ENCODE results near the gene SMAD7. TPM values are rescaled to one million over a fixed set of nuclear protein-coding genes. Genes with fewer than 3 reads are reported as not detected.
A peak's percentile ranks its signal among the peaks of the same experiment; 100 is the strongest.

Gene SMAD7
- total and polyA plus RNA-seq, 4 donors: 11.8 to 58.8 (median 35.8) TPM

- peaks cover 0 to 25% (median 14%) of the 10 kb centered on the region in 5 donors for H3K4me1 ChIP-seq (ENCODE audit: control insufficient read depth in 5 of 5, insufficient read depth in 5 of 5, low read length in 5 of 5)
- H3K27me3 ChIP-seq (ENCODE audit: control insufficient read depth in 3 of 3, insufficient read depth in 3 of 3, low read length in 2 of 3): no peaks in the 10 kb centered on the region
- ATAC-seq (ENCODE audit: insufficient read depth, low FRiP score): no peak
- H3K9ac ChIP-seq (ENCODE audit: insufficient read depth in 1 of 2, low read length in 2 of 2): peak overlapping the region in 1 of 2 donors; percentile 11
- WGBS, 2 donors: 75 to 89% methylated on average over 10 of the region's 10 CpGs
- H3K27ac ChIP-seq (ENCODE audit: low read depth in 1 of 2, low read length in 1 of 2): no peak overlapping the region
- no peak overlapping the region for H3K4me3 ChIP-seq
- H3K36me3 ChIP-seq (ENCODE audit: control insufficient read depth in 4 of 4, insufficient read depth in 4 of 4, low read length in 4 of 4): no peaks in the 10 kb centered on the region
- TF ChIP-seq, protein P1, sequence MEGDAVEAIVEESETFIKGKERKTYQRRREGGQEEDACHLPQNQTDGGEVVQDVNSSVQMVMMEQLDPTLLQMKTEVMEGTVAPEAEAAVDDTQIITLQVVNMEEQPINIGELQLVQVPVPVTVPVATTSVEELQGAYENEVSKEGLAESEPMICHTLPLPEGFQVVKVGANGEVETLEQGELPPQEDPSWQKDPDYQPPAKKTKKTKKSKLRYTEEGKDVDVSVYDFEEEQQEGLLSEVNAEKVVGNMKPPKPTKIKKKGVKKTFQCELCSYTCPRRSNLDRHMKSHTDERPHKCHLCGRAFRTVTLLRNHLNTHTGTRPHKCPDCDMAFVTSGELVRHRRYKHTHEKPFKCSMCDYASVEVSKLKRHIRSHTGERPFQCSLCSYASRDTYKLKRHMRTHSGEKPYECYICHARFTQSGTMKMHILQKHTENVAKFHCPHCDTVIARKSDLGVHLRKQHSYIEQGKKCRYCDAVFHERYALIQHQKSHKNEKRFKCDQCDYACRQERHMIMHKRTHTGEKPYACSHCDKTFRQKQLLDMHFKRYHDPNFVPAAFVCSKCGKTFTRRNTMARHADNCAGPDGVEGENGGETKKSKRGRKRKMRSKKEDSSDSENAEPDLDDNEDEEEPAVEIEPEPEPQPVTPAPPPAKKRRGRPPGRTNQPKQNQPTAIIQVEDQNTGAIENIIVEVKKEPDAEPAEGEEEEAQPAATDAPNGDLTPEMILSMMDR (IDR thresholded peaks at IDR 0.05; ENCODE audit: control extremely low read depth, extremely low read depth): no peak
- H3K9me3 ChIP-seq (ENCODE audit: control insufficient read depth in 4 of 4, insufficient read depth in 3 of 4, low read length in 3 of 4): no peaks in the 10 kb centered on the region
- DNase-seq: peak; percentile 54 to 73 (median 61)
These were observed 13.1 kb upstream of the SMAD7 start for GRCh38 chr18:48963586-48964470.

- Histone ChIP-seq H3K9me3 (ENCODE audit: control insufficient read depth in 4 of 4, insufficient read depth in 3 of 4, low read length in 3 of 4) (no peaks in the 10 kb centered on the region), H3K27me3 (ENCODE audit: control insufficient read depth in 3 of 3, insufficient read depth in 3 of 3, low read length in 2 of 3) (no peaks in the 10 kb centered on the region), H3K27ac (ENCODE audit: low read depth in 1 of 2, low read length in 1 of 2) (no peak overlapping the region), H3K9ac (ENCODE audit: insufficient read depth in 1 of 2, low read length in 2 of 2) (no peak overlapping the region), H3K36me3 (ENCODE audit: control insufficient read depth in 4 of 4, insufficient read depth in 4 of 4, low read length in 4 of 4) (no peaks in the 10 kb centered on the region), H3K4me1 (ENCODE audit: control insufficient read depth in 5 of 5, insufficient read depth in 5 of 5, low read length in 5 of 5) (peaks cover 0 to 25% (median 14%) of the 10 kb centered on the region in 5 donors), H3K4me3 (no peak overlapping the region)
- peak; percentile 29 for ATAC-seq (ENCODE audit: insufficient read depth, low FRiP score)
- TF ChIP-seq, protein P1 (IDR thresholded peaks at IDR 0.05; ENCODE audit: control extremely low read depth, extremely low read depth): no peak
- 81 to 84% methylated on average over 3 of the region's 3 CpGs for WGBS, 2 donors
- DNase-seq: peak; percentile 87 to 94 (median 93)
These were observed 12.3 kb upstream of the SMAD7 start for GRCh38 chr18:48962994-48963561.

DNA sequence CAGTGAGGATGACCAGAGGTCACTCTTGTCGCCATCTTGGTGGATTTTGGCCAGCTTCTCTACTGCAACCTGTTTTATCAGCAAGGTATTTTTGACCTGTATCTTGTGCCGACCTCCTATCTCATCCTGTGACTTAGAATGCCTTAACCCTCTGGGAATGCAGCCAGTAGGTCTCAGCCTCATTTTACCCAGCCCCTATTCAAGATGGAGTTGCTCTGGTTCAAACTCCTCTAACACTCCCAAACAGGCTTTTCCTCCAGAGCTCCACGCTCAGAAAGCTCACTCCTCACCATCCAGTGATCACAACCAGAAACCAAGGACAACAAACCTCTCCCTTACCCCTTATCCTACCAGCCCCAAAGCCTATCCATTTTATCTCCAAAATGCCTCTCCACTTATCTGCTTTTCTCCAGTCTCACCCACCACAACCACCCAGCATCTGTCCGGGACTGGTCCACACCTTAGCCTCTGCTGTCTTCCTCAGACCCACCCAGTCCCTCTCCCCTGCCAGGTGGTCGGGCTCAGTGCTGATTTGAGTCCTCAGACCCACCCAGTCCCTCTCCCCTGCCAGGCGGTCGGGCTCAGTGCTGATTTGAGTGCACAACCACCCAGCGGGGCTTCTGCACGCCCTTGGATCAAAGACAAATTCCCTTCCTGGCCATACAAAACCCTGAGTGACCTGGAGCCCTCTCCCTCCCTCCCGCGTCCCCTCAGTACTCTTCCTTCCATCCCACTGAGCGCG lies 11.7 kb upstream of the SMAD7 start:
- 85 to 89% methylated on average over 13 of the region's 13 CpGs for WGBS, 2 donors
- H3K36me3 ChIP-seq (ENCODE audit: control insufficient read depth in 4 of 4, insufficient read depth in 4 of 4, low read length in 4 of 4): no peaks in the 10 kb centered on the region
- H3K27ac ChIP-seq (ENCODE audit: low read depth in 1 of 2, low read length in 1 of 2): no peak overlapping the region
- no peaks in the 10 kb centered on the region for H3K27me3 ChIP-seq (ENCODE audit: control insufficient read depth in 3 of 3, insufficient read depth in 3 of 3, low read length in 2 of 3)
- TF ChIP-seq, protein P1 (IDR thresholded peaks at IDR 0.05; ENCODE audit: control extremely low read depth, extremely low read depth): no peak
- no peaks in the 10 kb centered on the region for H3K9me3 ChIP-seq (ENCODE audit: control insufficient read depth in 4 of 4, insufficient read depth in 3 of 4, low read length in 3 of 4)
- ATAC-seq (ENCODE audit: insufficient read depth, low FRiP score): no peak
- no peak overlapping the region for H3K4me3 ChIP-seq
- H3K9ac ChIP-seq (ENCODE audit: insufficient read depth in 1 of 2, low read length in 2 of 2): no peak overlapping the region
- peaks cover 0 to 25% (median 14%) of the 10 kb centered on the region in 5 donors for H3K4me1 ChIP-seq (ENCODE audit: control insufficient read depth in 5 of 5, insufficient read depth in 5 of 5, low read length in 5 of 5)
- no peak for DNase-seq

Data from lung (tissue), 12 donors.